ENCODE data around the gene SNX19.

The SNX19 gene

GRCh38 chr11:130908061-130908460 is 8.2 kb downstream of the SNX19 start:
- DNase-seq (ENCODE audit: low read depth), result peak; percentile 86
- peak overlapping the region; percentile 10; the same call in 1 of the 2 replicates for H3K4me3 ChIP-seq (ENCODE audit: low read depth, low read length)
- TF ChIP-seq CTCF (IDR thresholded peaks at IDR 0.05; ENCODE audit: control insufficient read depth, extremely low read depth, insufficient read depth), result no peak

GRCh38 chr11:130907229-130907628 is 9.1 kb downstream of the SNX19 start:
- H3K4me3 ChIP-seq (ENCODE audit: low read depth, low read length), result no peak overlapping the region
- DNase-seq (ENCODE audit: low read depth), result no peak
- TF ChIP-seq CTCF (IDR thresholded peaks at IDR 0.05; ENCODE audit: control insufficient read depth, extremely low read depth, insufficient read depth), result no peak

- no peak for DNase-seq (ENCODE audit: low read depth)
- TF ChIP-seq CTCF (IDR thresholded peaks at IDR 0.05; ENCODE audit: control insufficient read depth, extremely low read depth, insufficient read depth), result no peak
- H3K4me3 ChIP-seq (ENCODE audit: low read depth, low read length), result no peak overlapping the region
Observed at GRCh38 chr11:130906616-130907015, 9.7 kb downstream of the SNX19 start.

GRCh38 chr11:130905512-130905911 is 10.8 kb downstream of the SNX19 start:
- TF ChIP-seq CTCF (IDR thresholded peaks at IDR 0.05; ENCODE audit: control insufficient read depth, extremely low read depth, insufficient read depth), result no peak
- no peak for DNase-seq (ENCODE audit: low read depth)
- no peak overlapping the region for H3K4me3 ChIP-seq (ENCODE audit: low read depth, low read length)

- H3K4me3 ChIP-seq (ENCODE audit: low read depth, low read length), result no peak overlapping the region
- DNase-seq (ENCODE audit: low read depth), result no peak
- TF ChIP-seq CTCF (IDR thresholded peaks at IDR 0.05; ENCODE audit: control insufficient read depth, extremely low read depth, insufficient read depth), result peak; percentile 46
Observed at GRCh38 chr11:130904380-130904779, 11.9 kb downstream of the SNX19 start.

GRCh38 chr11:130902380-130902779 is 13.9 kb downstream of the SNX19 start:
- DNase-seq (ENCODE audit: low read depth), result no peak
- no peak overlapping the region for H3K4me3 ChIP-seq (ENCODE audit: low read depth, low read length)
- no peak for TF ChIP-seq CTCF (IDR thresholded peaks at IDR 0.05; ENCODE audit: control insufficient read depth, extremely low read depth, insufficient read depth)

- DNase-seq (ENCODE audit: low read depth), result peak; percentile 90
- no peak for TF ChIP-seq CTCF (IDR thresholded peaks at IDR 0.05; ENCODE audit: control insufficient read depth, extremely low read depth, insufficient read depth)
- H3K4me3 ChIP-seq (ENCODE audit: low read depth, low read length), result no peak overlapping the region
Observed at GRCh38 chr11:130899106-130899505, 17.2 kb downstream of the SNX19 start.
